Caco-2 (cell line): Measurements from ENCODE around the gene TUBGCP5. TPM values are rescaled to one million over a fixed set of nuclear protein-coding genes. Genes with fewer than 3 reads are reported as not detected.

Experiments used
- BruUV-seq: library from RNA; stranded (reverse); fragments of 400-500 nt; replicated peaks from 2 replicates; lab custom pipeline; 2021; lab: Mats Ljungman, UMichigan
- CTCF ChIA-PET: fragments of 300-600 bp; sonication (Branson Sonifier 250); formaldehyde crosslinking; loops from one replicate; lab custom pipeline; 2022; ENCODE audit warnings: antibody characterized with exemption; lab: Charles Lee
- POLR2A ChIA-PET: fragments of 300-600 bp; sonication (Branson Sonifier 250); formaldehyde crosslinking; loops from one replicate; lab custom pipeline; 2022; ENCODE audit warnings: antibody characterized with exemption; lab: Charles Lee
- DNase-seq, 2 experiments: peaks; one replicate each; pipeline versions ENCODE4 v3.0.0 to v3.0.0-alpha.2; 2020 to 2022
- H3K27me3 ChIP-seq: replicated peaks from 2 replicates; pipeline ENCODE4 v1.6.0; 2011; ENCODE audit warnings: low read length; ENCODE audit not compliant: control insufficient read depth, insufficient read depth
- H3K36me3 ChIP-seq: 2 replicates; pipeline ENCODE4 v1.5.1; 2011; ENCODE audit warnings: low read length; ENCODE audit not compliant: control insufficient read depth, insufficient read depth
- H3K4me1 ChIP-seq: fragments of 250-450 bp; sonication (Bioruptor Pico); 2 replicates; pipeline ENCODE4 v1.5.1; 2020; ENCODE audit warnings: mild to moderate bottlenecking
- H3K4me3 ChIP-seq: 2 replicates; pipeline ENCODE4 v1.5.1; 2011; ENCODE audit warnings: low read depth, mild to moderate bottlenecking, control low read depth, low read length
- H3K9me3 ChIP-seq: fragments of 250-450 bp; sonication (Bioruptor Pico); 2 replicates; pipeline ENCODE4 v1.5.1; 2020; ENCODE audit warnings: mild to moderate bottlenecking, moderate library complexity
- H3K27ac Mint-ChIP-seq: one replicate; pipeline ENCODE4 v1.8.0; 2022; ENCODE audit warnings: mixed read lengths; ENCODE audit not compliant: unreplicated experiment
- H3K27me3 Mint-ChIP-seq: one replicate; pipeline ENCODE4 v1.8.0; 2022; ENCODE audit warnings: mixed read lengths; ENCODE audit not compliant: insufficient read depth, unreplicated experiment
- H3K36me3 Mint-ChIP-seq: one replicate; pipeline ENCODE4 v1.8.0; 2022; ENCODE audit warnings: mild to moderate bottlenecking, mixed read lengths; ENCODE audit not compliant: insufficient read depth, unreplicated experiment
- H3K4me1 Mint-ChIP-seq: one replicate; pipeline ENCODE4 v1.8.0; 2022; ENCODE audit warnings: low read depth, mixed read lengths; ENCODE audit not compliant: unreplicated experiment
- H3K4me3 Mint-ChIP-seq: one replicate; pipeline ENCODE4 v1.8.0; 2022; ENCODE audit warnings: mild to moderate bottlenecking, moderate library complexity, mixed read lengths; ENCODE audit not compliant: unreplicated experiment
- H3K9me3 Mint-ChIP-seq: one replicate; pipeline ENCODE4 v1.8.0; 2022; ENCODE audit warnings: mixed read lengths; ENCODE audit not compliant: unreplicated experiment
- CTCF ChIP-seq, 2 experiments: fragments of 200-600 bp in 1 of 2; IDR thresholded peaks; 1 replicate in 1 of 2; 2 replicates in 1 of 2; pipeline versions ENCODE4 v1.5.1 to v1.8.0; 2011 to 2022; ENCODE audit warnings: antibody characterized with exemption in 1 of 2, control low read depth in 1 of 2, inconsistent platforms in 1 of 2, low read depth in 1 of 2, low read length in 1 of 2, mild to moderate bottlenecking in 1 of 2, moderate library complexity in 1 of 2; ENCODE audit not compliant: insufficient read depth in 1 of 2, severe bottlenecking in 1 of 2, unreplicated experiment in 1 of 2
- intact Hi-C: fragments of 100-400 bp; cut with micrococcal nuclease; formaldehyde crosslinking; loops from one replicate; pipeline ENCODE4 v1.10.0; 2022; ENCODE audit not compliant: unreplicated experiment
- total RNA-seq: library from RNA; stranded (reverse); gene quantifications from 2 replicates; pipeline ENCODE4 v1.2.3, GENCODE V29; 2022

The TUBGCP5 gene
- total RNA-seq, 1 experiment from 2014 or later, result 53.1 TPM

- intact Hi-C loops, result no loop called here
- peaks cover 12% of the 10 kb centered on the region for H3K36me3 Mint-ChIP-seq
- no peaks in the 10 kb centered on the region for H3K9me3 Mint-ChIP-seq
- H3K36me3 ChIP-seq, result no peaks in the 10 kb centered on the region; the same call in 1 of the 2 replicates
- no peaks in the 10 kb centered on the region for H3K9me3 ChIP-seq
- no peak overlapping the region for H3K4me3 ChIP-seq
- peaks cover 12% of the 10 kb centered on the region for H3K4me1 Mint-ChIP-seq
- no peak for DNase-seq
- no peak for TF ChIP-seq CTCF (IDR thresholded peaks at IDR 0.05; ENCODE audit: insufficient read depth in 1 of 2, low read depth in 1 of 2, low read length in 1 of 2, severe bottlenecking in 1 of 2, unreplicated experiment in 1 of 2)
- BruUV-seq, result no TSS peak
- 0 out of 2 replicates have a peak, but pooled peaks cover 4% of the 10 kb centered on the region for H3K4me1 ChIP-seq
- H3K4me3 Mint-ChIP-seq, result no peak overlapping the region
- POLR2A ChIA-PET, result no interaction called here
- no peaks in the 10 kb centered on the region for H3K27me3 ChIP-seq
- no peaks in the 10 kb centered on the region for H3K27me3 Mint-ChIP-seq
- no peak overlapping the region for H3K27ac Mint-ChIP-seq
- CTCF ChIA-PET, result no interaction called here
Observed at GRCh38 chr15:22962611-22963010, 76.8 kb downstream of the TUBGCP5 start.

DNA sequence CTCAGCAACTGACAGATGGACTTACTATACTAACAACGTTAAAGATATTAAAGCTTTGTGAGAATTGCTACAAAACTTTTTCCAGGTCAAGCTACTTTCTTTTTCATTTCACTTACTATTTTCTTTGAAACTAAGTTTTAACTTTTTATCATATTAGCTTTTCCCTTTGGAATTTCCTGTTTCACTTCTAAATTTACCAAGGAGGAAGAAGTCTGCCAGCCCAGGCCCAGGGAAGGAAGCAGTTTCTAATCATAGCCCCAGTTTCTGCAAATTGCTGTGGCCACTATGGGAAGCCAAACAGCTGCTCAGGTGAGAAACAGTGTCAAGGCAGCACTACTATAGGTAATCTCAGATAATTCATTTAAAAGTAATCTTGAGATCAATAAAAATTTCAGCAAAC, 77.6 kb downstream of the TUBGCP5 start:
- Histone ChIP-seq H3K36me3 (no peaks in the 10 kb centered on the region; the same call in 1 of the 2 replicates), H3K4me3 (no peak overlapping the region), H3K27me3 (no peaks in the 10 kb centered on the region), H3K9me3 (no peaks in the 10 kb centered on the region), H3K4me1 (0 out of 2 replicates have a peak, but pooled peaks cover 4% of the 10 kb centered on the region)
- no peaks in the 10 kb centered on the region for H3K9me3 Mint-ChIP-seq
- CTCF ChIA-PET, result no interaction called here
- no peaks in the 10 kb centered on the region for H3K27me3 Mint-ChIP-seq
- no peak for DNase-seq
- BruUV-seq, result no TSS peak
- no peak overlapping the region for H3K27ac Mint-ChIP-seq
- H3K36me3 Mint-ChIP-seq, result peaks cover 12% of the 10 kb centered on the region
- POLR2A ChIA-PET, result no interaction called here
- H3K4me3 Mint-ChIP-seq, result no peak overlapping the region
- intact Hi-C loops, result no loop called here
- H3K4me1 Mint-ChIP-seq, result peaks cover 12% of the 10 kb centered on the region
- no peak for TF ChIP-seq CTCF (IDR thresholded peaks at IDR 0.05; ENCODE audit: insufficient read depth in 1 of 2, low read depth in 1 of 2, low read length in 1 of 2, severe bottlenecking in 1 of 2, unreplicated experiment in 1 of 2)

DNA sequence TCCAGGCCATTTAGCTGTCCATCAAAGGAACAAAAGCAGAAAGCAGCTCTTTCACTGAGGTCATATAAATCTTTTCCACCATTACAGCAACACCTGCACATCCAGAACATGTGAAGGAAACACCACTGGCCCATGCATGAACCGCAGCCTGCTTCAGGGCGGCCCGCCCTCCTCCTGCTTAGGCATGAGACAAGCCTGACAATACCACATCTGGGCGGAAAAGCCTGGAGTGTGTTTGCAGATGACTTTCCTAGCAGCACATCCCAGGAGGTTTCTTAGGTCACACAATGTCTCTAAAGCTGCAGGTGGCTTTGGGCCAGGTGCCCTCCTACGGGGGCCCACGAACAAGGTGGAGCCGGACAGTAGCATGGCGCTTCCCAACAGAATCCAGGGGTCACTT, 78.8 kb downstream of the TUBGCP5 start:
- H3K36me3 Mint-ChIP-seq, result peaks cover 7% of the 10 kb centered on the region
- TF ChIP-seq CTCF (IDR thresholded peaks at IDR 0.05; ENCODE audit: insufficient read depth in 1 of 2, low read depth in 1 of 2, low read length in 1 of 2, severe bottlenecking in 1 of 2, unreplicated experiment in 1 of 2), result no peak
- H3K9me3 Mint-ChIP-seq, result no peaks in the 10 kb centered on the region
- H3K4me1 ChIP-seq, result 0 out of 2 replicates have a peak, but pooled peaks cover 4% of the 10 kb centered on the region
- H3K4me1 Mint-ChIP-seq, result peaks cover 12% of the 10 kb centered on the region
- intact Hi-C loops, result no loop called here
- no peak for DNase-seq
- H3K4me3 ChIP-seq, result no peak overlapping the region
- CTCF ChIA-PET, result interaction anchor here (0.6 kb wide), 1 partner anchor 508 kb away, joined by 3 read pairs; no protein-coding TSS in a partner anchor
- peak overlapping the region; percentile 74 for H3K27ac Mint-ChIP-seq
- no peaks in the 10 kb centered on the region for H3K27me3 Mint-ChIP-seq
- no peaks in the 10 kb centered on the region for H3K27me3 ChIP-seq
- POLR2A ChIA-PET, result no interaction called here
- BruUV-seq, result no TSS peak
- H3K4me3 Mint-ChIP-seq, result no peak overlapping the region
- H3K9me3 ChIP-seq, result no peaks in the 10 kb centered on the region
- H3K36me3 ChIP-seq, result no peaks in the 10 kb centered on the region; the same call in 1 of the 2 replicates
